Heart left ventricle (tissue), 16 donors: ENCODE data around the gene PRKAR1B. TPM values are rescaled to one million over a fixed set of nuclear protein-coding genes. Genes with fewer than 3 reads are reported as not detected.

Experiments used
- ATAC-seq, 4 donors: fragments of 200-7000 bp; cut with Tn5 transposase; one replicate each; pipeline ENCODE4 v1.9.1; 2020 to 2022; ENCODE audit warnings: moderate library complexity in 4 of 4, mild to moderate bottlenecking in 3 of 4, moderate number of reproducible peaks in 1 of 4
- DNase-seq, 5 donors: peaks; one replicate each; pipeline ENCODE4 v3.0.0-alpha.2; 2020
- H3K27ac ChIP-seq, 12 donors: fragments of 200-600 bp; sonication (generic) in 4 of 12; one replicate each; pipeline versions ENCODE4 v1.5.0 to v1.8.0; 2016 to 2022; ENCODE audit warnings: mild to moderate bottlenecking in 2 of 12
- H3K27me3 ChIP-seq, 9 donors: fragments of 200-600 bp; sonication (generic) in 2 of 9; one replicate each; pipeline versions ENCODE4 v1.5.1 to v1.8.0; 2016 to 2022; ENCODE audit warnings: mild to moderate bottlenecking in 3 of 9
- H3K36me3 ChIP-seq, 9 donors: fragments of 200-600 bp; sonication (generic) in 2 of 9; one replicate each; pipeline versions ENCODE4 v1.5.0 to v1.8.0; 2018 to 2022; ENCODE audit warnings: mild to moderate bottlenecking in 2 of 9
- H3K4me1 ChIP-seq, 12 donors: fragments of 200-600 bp; sonication (generic) in 4 of 12; one replicate each; pipeline versions ENCODE4 v1.5.0 to v1.8.0; 2016 to 2022; ENCODE audit warnings: mild to moderate bottlenecking in 3 of 12
- H3K4me3 ChIP-seq, 12 donors: fragments of 200-600 bp; sonication (generic) in 4 of 12; one replicate each; pipeline versions ENCODE4 v1.5.0 to v1.8.0; 2017 to 2022; ENCODE audit warnings: mild to moderate bottlenecking in 9 of 12, moderate library complexity in 4 of 12
- H3K9me3 ChIP-seq, 12 donors: fragments of 200-600 bp; sonication (generic) in 4 of 12; one replicate each; pipeline versions ENCODE4 v1.5.0 to v1.8.0; 2016 to 2022; ENCODE audit warnings: mild to moderate bottlenecking in 1 of 12
- CTCF ChIP-seq, 12 donors: fragments of 200-600 bp; sonication (generic) in 4 of 12; IDR thresholded peaks; one replicate each; pipeline versions ENCODE4 v1.5.0 to v1.8.0; 2018 to 2022; ENCODE audit warnings: antibody characterized with exemption in 12 of 12, mild to moderate bottlenecking in 5 of 12
- POLR2A ChIP-seq, 2 donors: fragments of 450-650 bp; IDR thresholded peaks; one replicate each; pipeline ENCODE4 v1.6.1; 2017; ENCODE audit warnings: antibody characterized with exemption in 2 of 2, mild to moderate bottlenecking in 2 of 2, moderate library complexity in 2 of 2
- WGBS, 4 donors: extraction: QIAGEN DNeasy Blood & Tissue Kit in 2 of 4; methylation state at CpG; one replicate each; pipeline versions ENCODE4 v1.1.5 to v1.1.7; 2013 to 2018; 5-methylcytosine and 5-hydroxymethylcytosine counted together
- intact Hi-C, 10 donors: fragments of 100-400 bp; cut with DNase I; formaldehyde crosslinking; loops; one replicate each; pipeline versions ENCODE4 v1.11.1 to v1.14.2; 2022
- polyA plus RNA-seq, 2 donors: library from polyadenylated mRNA; stranded (reverse); fragments of 200-250 nt; gene quantifications; one replicate each; pipeline ENCODE4 v1.2.3, GENCODE V29; 2013
- total RNA-seq, 9 donors: library from RNA; depleted of rRNA in 2 of 9; stranded (reverse); fragments of >200 nt in 2 of 9; fragmentation: NEBNext Ultra II Directional in 3 of 9; extraction: Animal tissue kit (Norgen Biotek cat#: 25700) in 3 of 9; gene quantifications; one replicate each; pipeline versions ENCODE4 v1.1.0 to v1.2.4, GENCODE V29; 2016 to 2023
- donor health status: ischemic (EF 13 %, LVEDD 7.1; RV severe dilation, severe dysfunction).
- donor health status: healthy with polysubstance abuse.
- donor health status: DM: no; HTN: yes; CAD: no.
- donor health status: DM: no; HTN: no; CAD: no.
- donor health status: ischemic (EF 25% LVEDD 6.9; RV normal size, moderate dysfunction).
- donor health status: ischemic (EF 25% LVEDD 5.7; RV mildly dilated, moderate dysfunction).
- donor health status: healthy.
- donor health status: DM: yes; HTN: yes; CAD: no.
- donor health status: ischemic (EF 35%, LVEDD 5.7; RV mildly dilated, moderate dysfunction).
- donor health status: nonischemic (EF 11% LVEDD 7.7; RV severe dilation, severe dysfunction).
- donor health status: DM: yes; HTN: yes; CAD: no.
- donor health status: PGD.
- donor health status: ischemic (EF 29% LVEDD 5.4; RV normal size, mild dysfunction).
- donor health status: nonischemic (EF 23%, LVEDD 6.1; RV moderate dilation, normal function).

PRKAR1B gene
- total and polyA plus RNA-seq, 11 donors, result 4.1 to 22.2 (median 17.9) TPM

GRCh38 chr7:670501-671390 lies 56.3 kb downstream of the PRKAR1B start:
- ATAC-seq, result no peak
- intact Hi-C loops, result no loop called here

GRCh38 chr7:668958-669357 lies 58.1 kb downstream of the PRKAR1B start:
- DNase-seq (no peak), ATAC-seq (no peak)
- Histone ChIP-seq H3K4me1 (peaks cover 0 to 43% (median 33%) of the 10 kb centered on the region in 12 donors), H3K27ac (peak overlapping the region; percentile 12 to 86 (median 58)), H3K4me3 (no peak overlapping the region), H3K27me3 (no peaks in the 10 kb centered on the region), H3K9me3 (peaks cover 0 to 4% (median 0%) of the 10 kb centered on the region in 12 donors), H3K36me3 (no peaks in the 10 kb centered on the region)
- 83 to 97% (median 92%) methylated on average over 4 of the region's 4 CpGs for WGBS, 4 donors
- no peak for TF ChIP-seq POLR2A (IDR thresholded peaks at IDR 0.05)
- intact Hi-C loops, result loop anchor here in 7 of 10 donors (5.0 to 10.0 kb wide), 9 partner anchors 43 to 334 kb away; partner anchors contain the start of genes DNAAF5 (in 3 of the 7) and PRKAR1B (in 3 of the 7)

More at GRCh38 chr7:670501-671390, 56.3 kb downstream of the PRKAR1B start:
- H3K36me3 ChIP-seq, result no peaks in the 10 kb centered on the region
- no peak for DNase-seq
- H3K27ac ChIP-seq, result no peak overlapping the region
- H3K4me1 ChIP-seq, result peaks cover 0 to 32% (median 18%) of the 10 kb centered on the region in 12 donors
- peaks cover 0 to 4% (median 0%) of the 10 kb centered on the region in 12 donors for H3K9me3 ChIP-seq
- no peaks in the 10 kb centered on the region for H3K27me3 ChIP-seq
- no peak overlapping the region for H3K4me3 ChIP-seq
- no peak for TF ChIP-seq POLR2A (IDR thresholded peaks at IDR 0.05)
- TF ChIP-seq CTCF (IDR thresholded peaks at IDR 0.05), result no peak
- WGBS, 4 donors, result 91 to 96% (median 94%) methylated on average over 30 to 54 of the region's 54 CpGs

GRCh38 chr7:668139-668931 lies 58.7 kb downstream of the PRKAR1B start:
- H3K36me3 ChIP-seq, result no peaks in the 10 kb centered on the region
- intact Hi-C loops, result loop anchor here in 7 of 10 donors (5.0 to 10.0 kb wide), 9 partner anchors 44 to 334 kb away; partner anchors contain the start of genes DNAAF5 (in 3 of the 7) and PRKAR1B (in 3 of the 7)
- ATAC-seq, result peak in 3 of 4 donors; percentile 17 to 38 (median 23)
- TF ChIP-seq CTCF (IDR thresholded peaks at IDR 0.05) (no peak), POLR2A (IDR thresholded peaks at IDR 0.05) (no peak)
- DNase-seq, result peak in 4 of 5 donors; percentile 35 to 57 (median 52)
- H3K9me3 ChIP-seq, result peaks cover 0 to 4% (median 0%) of the 10 kb centered on the region in 12 donors
- H3K27me3 ChIP-seq, result no peaks in the 10 kb centered on the region
- peak overlapping the region; percentile 12 to 86 (median 58) for H3K27ac ChIP-seq
- H3K4me3 ChIP-seq, result peak overlapping the region in 3 of 12 donors; percentile 19 to 30 (median 28)
- peaks cover 0 to 50% (median 39%) of the 10 kb centered on the region in 12 donors for H3K4me1 ChIP-seq
- 36 to 46% (median 41%) methylated on average over 16 of the region's 16 CpGs for WGBS, 4 donors

GRCh38 chr7:666454-667292 lies 60.4 kb downstream of the PRKAR1B start:
- H3K9me3 ChIP-seq, result peaks cover 0 to 4% (median 0%) of the 10 kb centered on the region in 12 donors
- H3K4me3 ChIP-seq, result no peak overlapping the region
- intact Hi-C loops, result loop anchor here in 7 of 10 donors (5.0 to 10.0 kb wide), 9 partner anchors 46 to 332 kb away; partner anchors contain the start of genes DNAAF5 (in 3 of the 7) and PRKAR1B (in 3 of the 7)
- TF ChIP-seq POLR2A (IDR thresholded peaks at IDR 0.05) (no peak), CTCF (IDR thresholded peaks at IDR 0.05) (no peak)
- no peaks in the 10 kb centered on the region for H3K27me3 ChIP-seq
- 96 to 98% (median 97%) methylated on average over 5 to 7 of the region's 7 CpGs for WGBS, 4 donors
- H3K27ac ChIP-seq, result peak overlapping the region in 11 of 12 donors; percentile 73 to 91 (median 84)
- H3K4me1 ChIP-seq, result peaks cover 0 to 56% (median 39%) of the 10 kb centered on the region in 12 donors
- DNase-seq (no peak), ATAC-seq (no peak)
- no peaks in the 10 kb centered on the region for H3K36me3 ChIP-seq
